ENCODE data around the gene SNX25.

DNA sequence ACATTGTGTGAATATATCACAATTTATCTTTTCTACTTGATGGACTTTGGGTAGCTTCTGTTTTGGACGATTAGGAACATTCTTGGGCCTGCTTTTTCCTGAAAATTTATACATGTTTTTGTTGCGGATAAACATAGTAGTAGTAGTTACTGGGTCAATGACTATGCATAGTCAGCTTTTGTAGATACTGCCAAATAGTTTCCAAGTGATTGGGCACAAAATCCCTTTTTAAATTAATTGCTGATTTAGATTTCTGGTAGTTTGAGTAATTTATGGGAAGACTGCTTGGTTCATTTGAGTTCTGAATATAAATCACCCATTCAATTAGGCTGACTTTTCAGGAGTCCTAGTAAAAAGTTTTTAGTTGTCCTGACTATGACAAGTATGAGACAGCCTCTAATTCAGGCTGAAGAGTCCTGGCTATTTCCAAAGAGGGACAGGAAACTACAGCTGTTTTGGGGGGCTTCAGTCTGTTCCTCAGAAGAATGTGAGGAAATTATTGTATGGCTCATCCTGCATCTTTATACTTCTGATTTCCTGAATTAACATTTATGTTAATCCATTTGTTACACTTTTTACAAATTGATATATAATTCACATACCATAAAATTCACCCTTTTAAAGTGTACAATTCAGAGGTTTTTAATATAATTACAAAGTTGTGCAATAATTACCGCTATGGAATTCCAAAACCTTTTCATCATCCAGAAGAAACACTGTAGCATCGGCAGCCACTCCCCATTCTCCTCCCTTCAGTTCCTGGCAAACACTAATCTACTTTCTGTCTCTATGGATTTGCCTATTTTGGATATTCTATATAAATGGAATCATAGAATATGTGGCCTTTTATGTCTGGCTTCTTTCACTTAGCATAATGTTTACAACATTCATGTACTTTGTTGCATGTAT is 172.1 kb downstream of the SNX25 start:
- TF ChIP-seq, protein P1, sequence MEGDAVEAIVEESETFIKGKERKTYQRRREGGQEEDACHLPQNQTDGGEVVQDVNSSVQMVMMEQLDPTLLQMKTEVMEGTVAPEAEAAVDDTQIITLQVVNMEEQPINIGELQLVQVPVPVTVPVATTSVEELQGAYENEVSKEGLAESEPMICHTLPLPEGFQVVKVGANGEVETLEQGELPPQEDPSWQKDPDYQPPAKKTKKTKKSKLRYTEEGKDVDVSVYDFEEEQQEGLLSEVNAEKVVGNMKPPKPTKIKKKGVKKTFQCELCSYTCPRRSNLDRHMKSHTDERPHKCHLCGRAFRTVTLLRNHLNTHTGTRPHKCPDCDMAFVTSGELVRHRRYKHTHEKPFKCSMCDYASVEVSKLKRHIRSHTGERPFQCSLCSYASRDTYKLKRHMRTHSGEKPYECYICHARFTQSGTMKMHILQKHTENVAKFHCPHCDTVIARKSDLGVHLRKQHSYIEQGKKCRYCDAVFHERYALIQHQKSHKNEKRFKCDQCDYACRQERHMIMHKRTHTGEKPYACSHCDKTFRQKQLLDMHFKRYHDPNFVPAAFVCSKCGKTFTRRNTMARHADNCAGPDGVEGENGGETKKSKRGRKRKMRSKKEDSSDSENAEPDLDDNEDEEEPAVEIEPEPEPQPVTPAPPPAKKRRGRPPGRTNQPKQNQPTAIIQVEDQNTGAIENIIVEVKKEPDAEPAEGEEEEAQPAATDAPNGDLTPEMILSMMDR (IDR thresholded peaks at IDR 0.05), result no peak
- TF ChIP-seq EZH2 (IDR thresholded peaks at IDR 0.05; ENCODE audit: borderline replicate concordance, insufficient read depth, low read depth, low read length, poor library complexity, severe bottlenecking), result no peak

Data from B cell (primary cell).